HepG2 (cell line): ENCODE measurements around the gene RPS15A. TPM values are rescaled to one million over a fixed set of nuclear protein-coding genes. Genes with fewer than 3 reads are reported as not detected.

Source experiments
- ATF1 ChIP-seq: IDR thresholded peaks from 2 replicates; pipeline ENCODE4 v1.6.1; 2016; ENCODE audit warnings: mild to moderate bottlenecking, control low read depth
- CHCHD3 ChIP-seq: sonication (generic); formaldehyde crosslinking; IDR thresholded peaks from 2 replicates; pipeline ENCODE4 v1.8.0; 2022; ENCODE audit warnings: mild to moderate bottlenecking, missing genetic modification reagents, moderate library complexity
- FIP1L1 ChIP-seq: fragments of 200-400 bp; formaldehyde crosslinking; IDR thresholded peaks from 2 replicates; pipeline ENCODE4 v1.6.1; 2018; ENCODE audit warnings: low read depth, mild to moderate bottlenecking, low read length, moderate library complexity, borderline replicate concordance; ENCODE audit not compliant: insufficient read depth
- GFI1 ChIP-seq: sonication (generic); formaldehyde crosslinking; IDR thresholded peaks from 2 replicates; pipeline ENCODE4 v1.5.0; 2020; ENCODE audit warnings: missing genetic modification reagents, mild to moderate bottlenecking, borderline replicate concordance
- HNRNPUL1 ChIP-seq: fragments of 200-400 bp; formaldehyde crosslinking; IDR thresholded peaks from 2 replicates; pipeline ENCODE4 v1.6.1; 2017; ENCODE audit warnings: low read depth, mild to moderate bottlenecking, low read length, moderate library complexity
- POLR2A ChIP-seq, 2 experiments: IDR thresholded peaks; 2 replicates each; pipeline ENCODE4 v1.6.1; 2011; ENCODE audit warnings: low read depth in 2 of 2, low read length in 2 of 2, mild to moderate bottlenecking in 1 of 2, moderate library complexity in 1 of 2; ENCODE audit not compliant: insufficient read depth in 1 of 2
- SKI ChIP-seq: fragments of 450-650 bp; IDR thresholded peaks from one replicate; pipeline ENCODE4 v1.6.1; 2018; ENCODE audit warnings: mild to moderate bottlenecking; ENCODE audit not compliant: partially characterized antibody
- SRSF9 ChIP-seq: fragments of 200-400 bp; formaldehyde crosslinking; IDR thresholded peaks from 2 replicates; pipeline ENCODE4 v1.6.1; 2018; ENCODE audit warnings: borderline replicate concordance, mild to moderate bottlenecking, low read depth, low read length; ENCODE audit not compliant: insufficient read depth, poor library complexity, severe bottlenecking
- STAG1 ChIP-seq: sonication (generic); formaldehyde crosslinking; IDR thresholded peaks from 2 replicates; pipeline ENCODE4 v1.4.0; 2020; ENCODE audit warnings: missing genetic modification reagents
- TBX3 ChIP-seq: fragments of 450-650 bp; IDR thresholded peaks from 2 replicates; pipeline ENCODE4 v1.6.1; 2017; ENCODE audit warnings: antibody characterized with exemption, mild to moderate bottlenecking, inconsistent platforms, borderline replicate concordance
- TEAD3 ChIP-seq: optimal IDR thresholded peaks from 2 replicates; pipeline ENCODE3; 2016; ENCODE audit warnings: borderline replicate concordance
- THAP11 ChIP-seq: IDR thresholded peaks from 2 replicates; pipeline ENCODE4 v1.6.1; 2016; ENCODE audit warnings: missing biosample characterization, missing genetic modification reagents
- polyA plus RNA-seq, 8 experiments: library from polyadenylated mRNA; depleted of rRNA in 3 of 8; stranded (reverse) in 7 of 8; unstranded in 1 of 8; fragments of >200 nt; fragmentation: Illumina TruSeq in 4 of 8; extraction: Trizol in 4 of 8; gene quantifications; 2 replicates each; pipeline versions ENCODE4 v1.2.1 to v1.2.3, GENCODE V29; 2011 to 2016; ENCODE audit warnings: low read depth in 4 of 8, missing spikeins in 1 of 8, mixed read lengths in 1 of 8; ENCODE audit not compliant: insufficient read depth in 1 of 8
- total RNA-seq, 5 experiments: library from RNA; depleted of rRNA; stranded (reverse); fragments of >200 nt; fragmentation: Illumina TruSeq; extraction: Trizol; gene quantifications; 2 replicates each; pipeline ENCODE4 v1.2.3, GENCODE V29; 2016; ENCODE audit warnings: low read depth in 1 of 5
- TF ChIP-seq, protein P1 (sequence below): sonication (generic); formaldehyde crosslinking; IDR thresholded peaks from 2 replicates; pipeline ENCODE4 v1.4.0; 2020; ENCODE audit warnings: missing genetic modification reagents, borderline replicate concordance
- TF ChIP-seq, protein P2 (sequence below): sonication (generic); formaldehyde crosslinking; IDR thresholded peaks from 2 replicates; pipeline ENCODE4 v1.4.0; 2020; ENCODE audit warnings: missing genetic modification reagents, mild to moderate bottlenecking, borderline replicate concordance
- TF ChIP-seq, protein P3 (sequence below): IDR thresholded peaks from 2 replicates; pipeline ENCODE4 v1.6.1; 2016; ENCODE audit warnings: low read depth
- TF ChIP-seq, protein P4 (sequence below): sonication (generic); formaldehyde crosslinking; IDR thresholded peaks from 2 replicates; pipeline ENCODE4 v1.8.0; 2022; ENCODE audit warnings: mild to moderate bottlenecking, missing genetic modification reagents, borderline replicate concordance
- TF ChIP-seq, protein P5 (sequence below): sonication (generic); formaldehyde crosslinking; IDR thresholded peaks from 2 replicates; pipeline ENCODE4 v1.4.0; 2020; ENCODE audit warnings: mild to moderate bottlenecking, missing genetic modification reagents, borderline replicate concordance

RPS15A gene
- total and polyA plus RNA-seq, 2 of the 13 experiments (the other 11 are each of a cell fraction or from before 2014, with no cell fraction given): 5,489 to 9,457 TPM

DNA sequence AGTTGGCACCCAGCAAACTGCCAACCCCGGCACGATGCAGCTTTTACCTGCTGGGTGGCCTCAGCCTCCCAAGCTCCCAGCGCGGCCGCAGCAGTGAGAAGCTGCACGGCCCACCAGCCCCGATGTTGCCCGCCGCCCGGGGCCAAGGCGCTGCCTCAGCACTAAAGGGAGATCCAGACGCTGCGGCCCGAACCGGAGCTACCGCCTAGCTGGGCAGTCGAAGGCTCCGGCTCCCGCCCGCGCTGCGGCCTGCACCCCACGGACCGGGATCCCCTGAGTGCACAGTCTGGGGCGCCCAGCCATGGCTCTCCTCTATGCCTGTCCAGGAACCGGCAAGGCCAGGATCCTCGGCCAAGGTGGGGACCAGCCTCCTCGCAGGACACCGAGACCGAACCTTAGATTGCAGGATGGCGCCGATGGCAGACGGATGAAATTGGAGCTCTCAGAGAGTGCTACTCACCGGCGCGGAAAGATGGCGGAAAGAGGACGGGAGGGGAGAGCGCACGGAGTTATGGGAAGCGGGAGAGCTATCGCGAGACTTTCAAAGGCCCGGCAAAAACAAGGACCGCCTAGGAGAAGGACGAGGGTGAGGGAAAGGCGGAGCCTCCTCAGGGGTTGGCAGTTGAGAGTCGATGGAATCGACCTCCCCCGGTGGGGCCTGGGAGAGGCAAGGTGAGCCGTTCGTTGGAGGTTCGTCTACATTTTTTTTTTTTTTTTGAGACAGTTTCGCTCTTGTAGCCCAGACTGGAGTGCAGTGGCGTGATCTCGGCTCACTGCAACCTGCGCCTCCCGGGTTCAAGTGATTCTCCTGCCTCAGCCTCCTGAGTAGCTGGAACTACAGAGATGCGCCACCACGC is at the start of gene RPS15A (continued):
- TF ChIP-seq, protein P1, sequence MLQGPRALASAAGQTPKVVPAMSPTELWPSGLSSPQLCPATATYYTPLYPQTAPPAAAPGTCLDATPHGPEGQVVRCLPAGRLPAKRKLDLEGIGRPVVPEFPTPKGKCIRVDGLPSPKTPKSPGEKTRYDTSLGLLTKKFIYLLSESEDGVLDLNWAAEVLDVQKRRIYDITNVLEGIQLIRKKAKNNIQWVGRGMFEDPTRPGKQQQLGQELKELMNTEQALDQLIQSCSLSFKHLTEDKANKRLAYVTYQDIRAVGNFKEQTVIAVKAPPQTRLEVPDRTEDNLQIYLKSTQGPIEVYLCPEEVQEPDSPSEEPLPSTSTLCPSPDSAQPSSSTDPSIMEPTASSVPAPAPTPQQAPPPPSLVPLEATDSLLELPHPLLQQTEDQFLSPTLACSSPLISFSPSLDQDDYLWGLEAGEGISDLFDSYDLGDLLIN: no peak
- TF ChIP-seq POLR2A (IDR thresholded peaks at IDR 0.05; ENCODE audit: insufficient read depth in 1 of 2, low read depth in 2 of 2, low read length in 2 of 2): peak; percentile 96 to 99
- TF ChIP-seq, protein P2, sequence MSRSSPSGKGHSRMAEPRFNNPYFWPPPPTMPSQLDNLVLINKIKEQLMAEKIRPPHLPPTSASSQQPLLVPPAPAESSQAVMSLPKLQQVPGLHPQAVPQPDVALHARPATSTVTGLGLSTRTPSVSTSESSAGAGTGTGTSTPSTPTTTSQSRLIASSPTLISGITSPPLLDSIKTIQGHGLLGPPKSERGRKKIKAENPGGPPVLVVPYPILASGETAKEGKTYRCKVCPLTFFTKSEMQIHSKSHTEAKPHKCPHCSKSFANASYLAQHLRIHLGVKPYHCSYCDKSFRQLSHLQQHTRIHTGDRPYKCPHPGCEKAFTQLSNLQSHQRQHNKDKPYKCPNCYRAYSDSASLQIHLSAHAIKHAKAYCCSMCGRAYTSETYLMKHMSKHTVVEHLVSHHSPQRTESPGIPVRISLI: peak; percentile 95
- peak; percentile 62; the same call in 1 of the 2 replicates for TF ChIP-seq ATF1
- TF ChIP-seq SKI: peak; percentile 35
- peak; percentile 95 for TF ChIP-seq THAP11 (CRISPR knock-in tag)
- TF ChIP-seq HNRNPUL1: no peak
- peak; percentile 74 for TF ChIP-seq TEAD3
- TF ChIP-seq FIP1L1: peak; percentile 35; the same call in 1 of the 2 replicates
- TF ChIP-seq SRSF9: no peak
- TF ChIP-seq, protein P3, sequence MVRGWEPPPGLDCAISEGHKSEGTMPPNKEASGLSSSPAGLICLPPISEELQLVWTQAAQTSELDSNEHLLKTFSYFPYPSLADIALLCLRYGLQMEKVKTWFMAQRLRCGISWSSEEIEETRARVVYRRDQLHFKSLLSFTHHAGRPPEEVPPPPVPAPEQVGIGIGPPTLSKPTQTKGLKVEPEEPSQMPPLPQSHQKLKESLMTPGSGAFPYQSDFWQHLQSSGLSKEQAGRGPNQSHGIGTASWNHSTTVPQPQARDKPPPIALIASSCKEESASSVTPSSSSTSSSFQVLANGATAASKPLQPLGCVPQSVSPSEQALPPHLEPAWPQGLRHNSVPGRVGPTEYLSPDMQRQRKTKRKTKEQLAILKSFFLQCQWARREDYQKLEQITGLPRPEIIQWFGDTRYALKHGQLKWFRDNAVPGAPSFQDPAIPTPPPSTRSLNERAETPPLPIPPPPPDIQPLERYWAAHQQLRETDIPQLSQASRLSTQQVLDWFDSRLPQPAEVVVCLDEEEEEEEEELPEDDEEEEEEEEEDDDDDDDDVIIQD: peak; percentile 90
- TF ChIP-seq, protein P4, sequence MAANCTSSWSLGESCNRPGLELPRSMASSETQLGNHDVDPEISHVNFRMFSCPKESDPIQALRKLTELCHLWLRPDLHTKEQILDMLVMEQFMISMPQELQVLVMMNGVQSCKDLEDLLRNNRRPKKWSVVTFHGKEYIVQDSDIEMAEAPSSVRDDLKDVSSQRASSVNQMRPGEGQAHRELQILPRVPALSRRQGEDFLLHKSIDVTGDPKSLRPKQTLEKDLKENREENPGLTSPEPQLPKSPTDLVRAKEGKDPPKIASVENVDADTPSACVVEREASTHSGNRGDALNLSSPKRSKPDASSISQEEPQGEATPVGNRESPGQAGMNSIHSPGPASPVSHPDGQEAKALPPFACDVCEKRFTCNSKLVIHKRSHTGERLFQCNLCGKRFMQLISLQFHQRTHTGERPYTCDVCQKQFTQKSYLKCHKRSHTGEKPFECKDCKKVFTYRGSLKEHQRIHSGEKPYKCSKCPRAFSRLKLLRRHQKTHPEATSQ (CRISPR knock-in tag): peak; percentile 99
- peak; percentile 30; the same call in 1 of the 2 replicates for TF ChIP-seq TBX3
- peak; percentile 16; the same call in 1 of the 2 replicates for TF ChIP-seq STAG1 (CRISPR knock-in tag)
- TF ChIP-seq CHCHD3 (CRISPR knock-in tag): peak; percentile 87
- TF ChIP-seq GFI1: peak; percentile 78
- TF ChIP-seq, protein P5, sequence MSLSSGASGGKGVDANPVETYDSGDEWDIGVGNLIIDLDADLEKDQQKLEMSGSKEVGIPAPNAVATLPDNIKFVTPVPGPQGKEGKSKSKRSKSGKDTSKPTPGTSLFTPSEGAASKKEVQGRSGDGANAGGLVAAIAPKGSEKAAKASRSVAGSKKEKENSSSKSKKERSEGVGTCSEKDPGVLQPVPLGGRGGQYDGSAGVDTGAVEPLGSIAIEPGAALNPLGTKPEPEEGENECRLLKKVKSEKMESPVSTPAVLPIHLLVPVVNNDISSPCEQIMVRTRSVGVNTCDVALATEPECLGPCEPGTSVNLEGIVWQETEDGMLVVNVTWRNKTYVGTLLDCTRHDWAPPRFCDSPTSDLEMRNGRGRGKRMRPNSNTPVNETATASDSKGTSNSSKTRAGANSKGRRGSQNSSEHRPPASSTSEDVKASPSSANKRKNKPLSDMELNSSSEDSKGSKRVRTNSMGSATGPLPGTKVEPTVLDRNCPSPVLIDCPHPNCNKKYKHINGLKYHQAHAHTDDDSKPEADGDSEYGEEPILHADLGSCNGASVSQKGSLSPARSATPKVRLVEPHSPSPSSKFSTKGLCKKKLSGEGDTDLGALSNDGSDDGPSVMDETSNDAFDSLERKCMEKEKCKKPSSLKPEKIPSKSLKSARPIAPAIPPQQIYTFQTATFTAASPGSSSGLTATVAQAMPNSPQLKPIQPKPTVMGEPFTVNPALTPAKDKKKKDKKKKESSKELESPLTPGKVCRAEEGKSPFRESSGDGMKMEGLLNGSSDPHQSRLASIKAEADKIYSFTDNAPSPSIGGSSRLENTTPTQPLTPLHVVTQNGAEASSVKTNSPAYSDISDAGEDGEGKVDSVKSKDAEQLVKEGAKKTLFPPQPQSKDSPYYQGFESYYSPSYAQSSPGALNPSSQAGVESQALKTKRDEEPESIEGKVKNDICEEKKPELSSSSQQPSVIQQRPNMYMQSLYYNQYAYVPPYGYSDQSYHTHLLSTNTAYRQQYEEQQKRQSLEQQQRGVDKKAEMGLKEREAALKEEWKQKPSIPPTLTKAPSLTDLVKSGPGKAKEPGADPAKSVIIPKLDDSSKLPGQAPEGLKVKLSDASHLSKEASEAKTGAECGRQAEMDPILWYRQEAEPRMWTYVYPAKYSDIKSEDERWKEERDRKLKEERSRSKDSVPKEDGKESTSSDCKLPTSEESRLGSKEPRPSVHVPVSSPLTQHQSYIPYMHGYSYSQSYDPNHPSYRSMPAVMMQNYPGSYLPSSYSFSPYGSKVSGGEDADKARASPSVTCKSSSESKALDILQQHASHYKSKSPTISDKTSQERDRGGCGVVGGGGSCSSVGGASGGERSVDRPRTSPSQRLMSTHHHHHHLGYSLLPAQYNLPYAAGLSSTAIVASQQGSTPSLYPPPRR (CRISPR knock-in tag): peak; percentile 85
